Stimulated activated CD4-positive, alpha-beta T cell treated with anti-CD3 and anti-CD28 coated beads, Interleukin-4, amount 100 ng/mL, for 4 hours (primary cell): ENCODE measurements around the gene MTM1.

ENCODE experiments used
- DNase-seq, 2 experiments: peaks; one replicate each; pipeline ENCODE4 v3.0.0-alpha.2; 2020

The MTM1 gene

GRCh38 chrX:150568320-150569154 is at the start of gene MTM1:
MTM1 (plus strand) TSS chrX:150568621; CDS start chrX:150592615, 23,994 bp downstream.
- DNase-seq, result peak; percentile 86 to 93

GRCh38 chrX:150522494-150522893 is 45.9 kb upstream of the MTM1 start:
- no peak for DNase-seq

- DNase-seq, result no peak
These were observed 43.1 kb upstream of the MTM1 start for GRCh38 chrX:150525061-150525919.

GRCh38 chrX:150526692-150527091 is 41.7 kb upstream of the MTM1 start:
- no peak for DNase-seq

GRCh38 chrX:150527108-150527507 is 41.3 kb upstream of the MTM1 start:
- no peak for DNase-seq

GRCh38 chrX:150529587-150529986 is 38.8 kb upstream of the MTM1 start:
- no peak for DNase-seq

- DNase-seq, result no peak
These were observed 37.6 kb upstream of the MTM1 start for GRCh38 chrX:150530821-150531220.

GRCh38 chrX:150531467-150531866 is 37.0 kb upstream of the MTM1 start:
- DNase-seq, result no peak

GRCh38 chrX:150533863-150534262 is 34.6 kb upstream of the MTM1 start:
- no peak for DNase-seq

- no peak for DNase-seq
These were observed 31.8 kb upstream of the MTM1 start for GRCh38 chrX:150536455-150537116.

GRCh38 chrX:150537851-150538250 is 30.6 kb upstream of the MTM1 start:
- DNase-seq, result no peak

- no peak for DNase-seq
These were observed 27.5 kb upstream of the MTM1 start for GRCh38 chrX:150540965-150541364.

GRCh38 chrX:150542846-150543229 is 25.6 kb upstream of the MTM1 start:
- no peak for DNase-seq

GRCh38 chrX:150543230-150544155 is 24.9 kb upstream of the MTM1 start:
- DNase-seq, result no peak

GRCh38 chrX:150544222-150544787 is 24.1 kb upstream of the MTM1 start:
- DNase-seq, result no peak

- no peak for DNase-seq
These were observed 23.3 kb upstream of the MTM1 start for GRCh38 chrX:150544835-150545770.

GRCh38 chrX:150546711-150547153 is 21.7 kb upstream of the MTM1 start:
- DNase-seq, result peak in 1 of 2 experiments; percentile 16

- DNase-seq, result peak; percentile 1 to 11
These were observed 20.9 kb upstream of the MTM1 start for GRCh38 chrX:150547375-150548115.

GRCh38 chrX:150548251-150548650 is 20.2 kb upstream of the MTM1 start:
- no peak for DNase-seq

GRCh38 chrX:150548684-150549083 is 19.7 kb upstream of the MTM1 start:
- DNase-seq, result no peak
